Ishikawa (cell line): ENCODE data around the gene MAOB.

Experiments used
- CEBPB ChIP-seq: IDR thresholded peaks from 2 replicates; pipeline ENCODE4 v1.6.1; 2012
- CREB1 ChIP-seq: IDR thresholded peaks from 2 replicates; pipeline ENCODE4 v1.6.1; 2012; ENCODE audit warnings: low read depth
- EGR1 ChIP-seq: IDR thresholded peaks from 2 replicates; pipeline ENCODE4 v1.6.1; 2012
- EP300 ChIP-seq: IDR thresholded peaks from 2 replicates; pipeline ENCODE4 v1.6.1; 2012; ENCODE audit warnings: borderline replicate concordance
- FOXM1 ChIP-seq: IDR thresholded peaks from 2 replicates; pipeline ENCODE4 v1.6.1; 2012; ENCODE audit warnings: low read depth, borderline replicate concordance
- NFIC ChIP-seq: IDR thresholded peaks from 2 replicates; pipeline ENCODE4 v1.6.1; 2012
- RAD21 ChIP-seq: IDR thresholded peaks from 2 replicates; pipeline ENCODE4 v1.6.1; 2012; ENCODE audit warnings: low read depth
- TAF1 ChIP-seq: IDR thresholded peaks from 2 replicates; pipeline ENCODE4 v1.6.1; 2012; ENCODE audit warnings: low read depth, mild to moderate bottlenecking
- TCF12 ChIP-seq: IDR thresholded peaks from 2 replicates; pipeline ENCODE4 v1.6.1; 2012; ENCODE audit warnings: low read depth
- TEAD4 ChIP-seq: IDR thresholded peaks from 2 replicates; pipeline ENCODE4 v1.6.1; 2012
- USF1 ChIP-seq: IDR thresholded peaks from 2 replicates; pipeline ENCODE4 v1.6.1; 2012
- YY1 ChIP-seq: IDR thresholded peaks from 2 replicates; pipeline ENCODE4 v1.6.1; 2012; ENCODE audit warnings: low read depth
- ZBTB7A ChIP-seq: IDR thresholded peaks from 2 replicates; pipeline ENCODE4 v1.6.1; 2012; ENCODE audit warnings: low read depth
- TF ChIP-seq, protein P1 (sequence below): IDR thresholded peaks from 2 replicates; pipeline ENCODE4 v1.6.1; 2012
- TF ChIP-seq, protein P2 (sequence below): IDR thresholded peaks from 2 replicates; pipeline ENCODE4 v1.6.1; 2012; ENCODE audit warnings: low read depth, mild to moderate bottlenecking

The MAOB gene

GRCh38 chrX:43808231-43808630 is 74.0 kb downstream of the MAOB start:
- no peak for TF ChIP-seq ZBTB7A

GRCh38 chrX:43805579-43805978 is 76.7 kb downstream of the MAOB start:
- TF ChIP-seq, protein P1, sequence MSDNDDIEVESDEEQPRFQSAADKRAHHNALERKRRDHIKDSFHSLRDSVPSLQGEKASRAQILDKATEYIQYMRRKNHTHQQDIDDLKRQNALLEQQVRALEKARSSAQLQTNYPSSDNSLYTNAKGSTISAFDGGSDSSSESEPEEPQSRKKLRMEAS = no peak
- TF ChIP-seq TAF1 = no peak
- TF ChIP-seq TEAD4 = no peak
- TF ChIP-seq TCF12 = no peak
- TF ChIP-seq NFIC = no peak
- no peak for TF ChIP-seq USF1
- no peak for TF ChIP-seq CREB1
- TF ChIP-seq EP300 = no peak
- TF ChIP-seq FOXM1 = no peak
- no peak for TF ChIP-seq YY1
- no peak for TF ChIP-seq EGR1
- TF ChIP-seq, protein P2, sequence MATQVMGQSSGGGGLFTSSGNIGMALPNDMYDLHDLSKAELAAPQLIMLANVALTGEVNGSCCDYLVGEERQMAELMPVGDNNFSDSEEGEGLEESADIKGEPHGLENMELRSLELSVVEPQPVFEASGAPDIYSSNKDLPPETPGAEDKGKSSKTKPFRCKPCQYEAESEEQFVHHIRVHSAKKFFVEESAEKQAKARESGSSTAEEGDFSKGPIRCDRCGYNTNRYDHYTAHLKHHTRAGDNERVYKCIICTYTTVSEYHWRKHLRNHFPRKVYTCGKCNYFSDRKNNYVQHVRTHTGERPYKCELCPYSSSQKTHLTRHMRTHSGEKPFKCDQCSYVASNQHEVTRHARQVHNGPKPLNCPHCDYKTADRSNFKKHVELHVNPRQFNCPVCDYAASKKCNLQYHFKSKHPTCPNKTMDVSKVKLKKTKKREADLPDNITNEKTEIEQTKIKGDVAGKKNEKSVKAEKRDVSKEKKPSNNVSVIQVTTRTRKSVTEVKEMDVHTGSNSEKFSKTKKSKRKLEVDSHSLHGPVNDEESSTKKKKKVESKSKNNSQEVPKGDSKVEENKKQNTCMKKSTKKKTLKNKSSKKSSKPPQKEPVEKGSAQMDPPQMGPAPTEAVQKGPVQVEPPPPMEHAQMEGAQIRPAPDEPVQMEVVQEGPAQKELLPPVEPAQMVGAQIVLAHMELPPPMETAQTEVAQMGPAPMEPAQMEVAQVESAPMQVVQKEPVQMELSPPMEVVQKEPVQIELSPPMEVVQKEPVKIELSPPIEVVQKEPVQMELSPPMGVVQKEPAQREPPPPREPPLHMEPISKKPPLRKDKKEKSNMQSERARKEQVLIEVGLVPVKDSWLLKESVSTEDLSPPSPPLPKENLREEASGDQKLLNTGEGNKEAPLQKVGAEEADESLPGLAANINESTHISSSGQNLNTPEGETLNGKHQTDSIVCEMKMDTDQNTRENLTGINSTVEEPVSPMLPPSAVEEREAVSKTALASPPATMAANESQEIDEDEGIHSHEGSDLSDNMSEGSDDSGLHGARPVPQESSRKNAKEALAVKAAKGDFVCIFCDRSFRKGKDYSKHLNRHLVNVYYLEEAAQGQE = no peak
- no peak for TF ChIP-seq RAD21
- no peak for TF ChIP-seq CEBPB
- no peak for TF ChIP-seq ZBTB7A

GRCh38 chrX:43804021-43804420 is 78.2 kb downstream of the MAOB start:
- no peak for TF ChIP-seq TCF12
- no peak for TF ChIP-seq ZBTB7A
- no peak for TF ChIP-seq EP300
- no peak for TF ChIP-seq TAF1
- TF ChIP-seq, protein P2 = no peak
- no peak for TF ChIP-seq YY1
- no peak for TF ChIP-seq TEAD4
- TF ChIP-seq EGR1 = no peak
- TF ChIP-seq, protein P1 = no peak
- no peak for TF ChIP-seq NFIC
- no peak for TF ChIP-seq CEBPB
- no peak for TF ChIP-seq FOXM1
- TF ChIP-seq RAD21 = no peak
- no peak for TF ChIP-seq USF1
- TF ChIP-seq CREB1 = no peak

- TF ChIP-seq YY1 (no peak), USF1 (no peak)
Observed at GRCh38 chrX:43785930-43786591, 96.2 kb downstream of the MAOB start.

- TF ChIP-seq CEBPB (no peak), EP300 (no peak), ZBTB7A (no peak), TAF1 (no peak), EGR1 (no peak), CREB1 (no peak), TEAD4 (no peak), YY1 (no peak), NFIC (no peak), FOXM1 (no peak), TCF12 (no peak), USF1 (no peak), RAD21 (no peak)
- TF ChIP-seq, protein P1 = no peak
- TF ChIP-seq, protein P2 = no peak
Observed at GRCh38 chrX:43758044-43758443, 124.2 kb downstream of the MAOB start.
